ENCODE results near the gene BCL2L14.
"Not testable (repeated sequence)": the region's sequence is repeated elsewhere in the genome, so short reads cannot be mapped to it uniquely, and the experiment has no call there.

Gene BCL2L14

GRCh38 chr12:12110923-12111555, 40.3 kb downstream of the BCL2L14 start:
- DNase-seq: not testable (repeated sequence)

GRCh38 chr12:12115514-12115913, 44.8 kb downstream of the BCL2L14 start:
- no peak for DNase-seq

- no peak for DNase-seq
These were observed 45.9 kb downstream of the BCL2L14 start for GRCh38 chr12:12116677-12117076.

GRCh38 chr12:12121061-12121460, 50.3 kb downstream of the BCL2L14 start:
- no peak for DNase-seq

GRCh38 chr12:12123036-12123604, 52.4 kb downstream of the BCL2L14 start:
- DNase-seq: peak; percentile 40

- DNase-seq: no peak
These were observed 55.8 kb downstream of the BCL2L14 start for GRCh38 chr12:12126551-12126950.

GRCh38 chr12:12127304-12127703, 56.6 kb downstream of the BCL2L14 start:
- DNase-seq: no peak

- DNase-seq: no peak
These were observed 57.9 kb downstream of the BCL2L14 start for GRCh38 chr12:12128670-12129069.

GRCh38 chr12:12133259-12133658, 62.5 kb downstream of the BCL2L14 start:
- DNase-seq: no peak

- DNase-seq: no peak
These were observed 63.0 kb downstream of the BCL2L14 start for GRCh38 chr12:12133785-12134184.

- no peak for DNase-seq
These were observed 67.7 kb downstream of the BCL2L14 start for GRCh38 chr12:12138203-12139154.

- DNase-seq: no peak
These were observed 70.3 kb downstream of the BCL2L14 start for GRCh38 chr12:12141000-12141399.

GRCh38 chr12:12144531-12144930, 73.8 kb downstream of the BCL2L14 start:
- not testable (repeated sequence) for DNase-seq

GRCh38 chr12:12147111-12147510, 76.4 kb downstream of the BCL2L14 start:
- no peak for DNase-seq
